Renal pelvis (tissue), 4 donors: ENCODE results near the gene DAPK1. TPM values are rescaled to one million over a fixed set of nuclear protein-coding genes. Genes with fewer than 3 reads are reported as not detected.
"Not testable (repeated sequence)": the region's sequence is repeated elsewhere in the genome, so short reads cannot be mapped to it uniquely, and the experiment has no call there.

ENCODE experiments used
- DNase-seq: peaks from one replicate; pipeline ENCODE4 v3.0.0-alpha.2; 2013
- polyA plus RNA-seq, 3 donors: library from polyadenylated mRNA; unstranded; fragments of 120-200 nt; gene quantifications; one replicate each; pipeline ENCODE4 v1.2.1, GENCODE V29; 2013; ENCODE audit not compliant: insufficient read length in 3 of 3

DAPK1 gene
- polyA plus RNA-seq, 3 donors = 69.0 to 101 (median 95.7) TPM

GRCh38 chr9:87540444-87541105 lies 42.9 kb downstream of the DAPK1 start:
- DNase-seq = no peak

GRCh38 chr9:87541663-87542062 lies 44.0 kb downstream of the DAPK1 start:
- DNase-seq = no peak

- no peak for DNase-seq
Measured at GRCh38 chr9:87542141-87542540, 44.5 kb downstream of the DAPK1 start.

GRCh38 chr9:87543251-87543650 lies 45.6 kb downstream of the DAPK1 start:
- no peak for DNase-seq

- DNase-seq = no peak
Measured at GRCh38 chr9:87545858-87546257, 48.2 kb downstream of the DAPK1 start.

- no peak for DNase-seq
Measured at GRCh38 chr9:87546704-87547103, 49.0 kb downstream of the DAPK1 start.

GRCh38 chr9:87547671-87548081 lies 50.0 kb downstream of the DAPK1 start:
- no peak for DNase-seq

- no peak for DNase-seq
Measured at GRCh38 chr9:87548159-87548558, 50.5 kb downstream of the DAPK1 start.

GRCh38 chr9:87549088-87549487 lies 51.4 kb downstream of the DAPK1 start:
- not testable (repeated sequence) for DNase-seq

- no peak for DNase-seq
Measured at GRCh38 chr9:87549791-87550190, 52.1 kb downstream of the DAPK1 start.

- no peak for DNase-seq
Measured at GRCh38 chr9:87550253-87550954, 52.7 kb downstream of the DAPK1 start.

- no peak for DNase-seq
Measured at GRCh38 chr9:87551772-87552217, 54.1 kb downstream of the DAPK1 start.

GRCh38 chr9:87554171-87554910 lies 56.7 kb downstream of the DAPK1 start:
- DNase-seq = no peak

- DNase-seq = no peak
Measured at GRCh38 chr9:87554976-87555375, 57.3 kb downstream of the DAPK1 start.

- no peak for DNase-seq
Measured at GRCh38 chr9:87556039-87556438, 58.4 kb downstream of the DAPK1 start.

- no peak for DNase-seq
Measured at GRCh38 chr9:87556821-87557220, 59.2 kb downstream of the DAPK1 start.

- DNase-seq = no peak
Measured at GRCh38 chr9:87557996-87558395, 60.3 kb downstream of the DAPK1 start.

- DNase-seq = no peak
Measured at GRCh38 chr9:87558606-87559190, 61.0 kb downstream of the DAPK1 start.

- no peak for DNase-seq
Measured at GRCh38 chr9:87562062-87562461, 64.4 kb downstream of the DAPK1 start.

GRCh38 chr9:87562530-87563170 lies 65.0 kb downstream of the DAPK1 start:
- DNase-seq = no peak

GRCh38 chr9:87564111-87564510 lies 66.4 kb downstream of the DAPK1 start:
- DNase-seq = no peak

GRCh38 chr9:87564791-87565241 lies 67.1 kb downstream of the DAPK1 start:
- DNase-seq = no peak
